GM23338 (cell line): ENCODE results near the gene ZBTB48. TPM values are rescaled to one million over a fixed set of nuclear protein-coding genes. Genes with fewer than 3 reads are reported as not detected.

Experiments
- ATAC-seq: fragments of 200-7000 bp; cut with Tn5 transposase; 3 replicates; pipeline ENCODE4 v1.9.1; 2020
- DNase-seq: peaks from one replicate; pipeline ENCODE4 v3.0.0-alpha.2; 2015; ENCODE audit warnings: low spot score
- H2AFZ ChIP-seq: fragments of 200-600 bp; sonication (generic); 2 replicates; pipeline ENCODE4 v1.8.0; 2016; ENCODE audit warnings: antibody characterized with exemption, mild to moderate bottlenecking, moderate library complexity
- H3F3A ChIP-seq: fragments of 200-600 bp; sonication (generic); replicated peaks from 2 replicates; pipeline ENCODE4 v1.8.0; 2017; ENCODE audit warnings: antibody characterized with exemption, mixed run types, low read depth
- H3K27ac ChIP-seq: fragments of 200-600 bp; sonication (generic); 2 replicates; pipeline ENCODE4 v1.6.1; 2016; ENCODE audit warnings: low read depth
- H3K27me3 ChIP-seq: fragments of 200-600 bp; sonication (generic); 2 replicates; pipeline ENCODE4 v1.8.0; 2016; ENCODE audit warnings: mild to moderate bottlenecking, mixed run types, moderate library complexity; ENCODE audit not compliant: insufficient read depth
- H3K36me3 ChIP-seq: fragments of 200-600 bp; sonication (generic); 2 replicates; pipeline ENCODE4 v1.8.0; 2016; ENCODE audit warnings: mild to moderate bottlenecking; ENCODE audit not compliant: insufficient read depth
- H3K4me1 ChIP-seq: fragments of 200-600 bp; sonication (generic); 2 replicates; pipeline ENCODE4 v1.8.0; 2016; ENCODE audit warnings: mild to moderate bottlenecking, moderate library complexity; ENCODE audit not compliant: insufficient read depth
- H3K4me2 ChIP-seq: fragments of 200-600 bp; sonication (generic); 2 replicates; pipeline ENCODE4 v1.7.1; 2017; ENCODE audit warnings: mixed run types
- H3K4me3 ChIP-seq: fragments of 200-600 bp; sonication (generic); 2 replicates; pipeline ENCODE4 v1.6.1; 2016; ENCODE audit warnings: mixed run types
- H3K79me2 ChIP-seq: fragments of 200-600 bp; sonication (generic); replicated peaks from 2 replicates; pipeline ENCODE4 v1.8.0; 2017; ENCODE audit warnings: mild to moderate bottlenecking; ENCODE audit not compliant: insufficient read depth
- H3K9me2 ChIP-seq: fragments of 200-600 bp; sonication (generic); 2 replicates; pipeline ENCODE4 v1.8.0; 2017; ENCODE audit not compliant: insufficient read depth
- H4K20me1 ChIP-seq: fragments of 200-600 bp; sonication (generic); replicated peaks from 2 replicates; pipeline ENCODE4 v1.8.0; 2017; ENCODE audit warnings: mild to moderate bottlenecking; ENCODE audit not compliant: insufficient read depth
- H3K27ac Mint-ChIP-seq: 2 replicates; pipeline ENCODE4 v1.8.0; 2020; ENCODE audit warnings: inconsistent platforms, mild to moderate bottlenecking, moderate library complexity, mixed read lengths
- H3K27me3 Mint-ChIP-seq: 3 replicates; pipeline ENCODE4 v1.8.0; 2022; ENCODE audit warnings: low read depth, mild to moderate bottlenecking, moderate library complexity, mixed read lengths, inconsistent platforms; ENCODE audit not compliant: insufficient read depth, poor library complexity
- H3K36me3 Mint-ChIP-seq: 3 replicates; pipeline ENCODE4 v1.8.0; 2021; ENCODE audit warnings: low read depth, mild to moderate bottlenecking, inconsistent platforms, moderate library complexity, mixed read lengths
- H3K4me1 Mint-ChIP-seq: 3 replicates; pipeline ENCODE4 v1.8.0; 2020; ENCODE audit warnings: mild to moderate bottlenecking, inconsistent platforms, mixed read lengths
- H3K4me3 Mint-ChIP-seq: 3 replicates; pipeline ENCODE4 v1.8.0; 2021; ENCODE audit warnings: moderate library complexity, mild to moderate bottlenecking, inconsistent platforms, mixed read lengths
- H3K9me3 Mint-ChIP-seq: 3 replicates; pipeline ENCODE4 v1.8.0; 2020; ENCODE audit warnings: moderate library complexity, mild to moderate bottlenecking, inconsistent platforms, mixed read lengths
- CREB1 ChIP-seq: fragments of 250-450 bp; sonication (Bioruptor Pico); IDR thresholded peaks from 2 replicates; pipeline ENCODE4 v1.5.0; 2020; ENCODE audit warnings: low read depth, mild to moderate bottlenecking, moderate library complexity
- EZH2phosphoT487 ChIP-seq: fragments of 200-600 bp; sonication (generic); IDR thresholded peaks from one replicate; pipeline ENCODE4 v1.8.1; 2018; ENCODE audit warnings: antibody characterized with exemption; ENCODE audit not compliant: unreplicated experiment
- JUNB ChIP-seq: IDR thresholded peaks from one replicate; pipeline ENCODE4 v1.6.1; 2016; ENCODE audit warnings: antibody characterized with exemption; ENCODE audit not compliant: unreplicated experiment
- NANOG ChIP-seq: IDR thresholded peaks from 2 replicates; pipeline ENCODE4 v1.6.1; 2016; ENCODE audit warnings: antibody characterized with exemption, borderline replicate concordance
- POLR2AphosphoS5 ChIP-seq: IDR thresholded peaks from 2 replicates; pipeline ENCODE4 v1.6.1; 2016; ENCODE audit warnings: antibody characterized with exemption, low read depth
- STAT1 ChIP-seq: IDR thresholded peaks from one replicate; pipeline ENCODE4 v1.6.1; 2016; ENCODE audit warnings: antibody characterized with exemption; ENCODE audit not compliant: unreplicated experiment
- ZNF114 ChIP-seq: fragments of 250-450 bp; sonication (Bioruptor Pico); IDR thresholded peaks from 2 replicates; pipeline ENCODE4 v1.5.0; 2020; ENCODE audit warnings: mild to moderate bottlenecking, moderate library complexity
- ZNF331 ChIP-seq: fragments of 250-450 bp; sonication (Bioruptor Pico); IDR thresholded peaks from 2 replicates; pipeline ENCODE4 v1.5.0; 2020; ENCODE audit warnings: low read depth, mild to moderate bottlenecking, moderate library complexity
- polyA plus RNA-seq: library from polyadenylated mRNA; unstranded; fragments of >200 nt; fragmentation: Nextera tagmentation; extraction: Ambion mirVana; gene quantifications from 2 replicates; pipeline ENCODE4 v1.2.1, GENCODE V29; 2016
- total RNA-seq: library from RNA; depleted of rRNA; stranded (reverse); fragments of >200 nt; shearing (Covaris generic); gene quantifications from 2 replicates; pipeline ENCODE4 v1.2.3, GENCODE V29; 2014
- TF ChIP-seq, protein P1 (sequence below), 2 experiments: fragments of 200-600 bp in 1 of 2; sonication (generic) in 1 of 2; conservative IDR thresholded peaks; 2 replicates each; pipeline versions ENCODE4 v1.5.1 to v1.6.1; 2016 to 2017; ENCODE audit warnings: antibody characterized with exemption in 2 of 2, low read depth in 2 of 2, mild to moderate bottlenecking in 2 of 2, moderate library complexity in 1 of 2
- TF ChIP-seq, protein P2 (sequence below): IDR thresholded peaks from 2 replicates; pipeline ENCODE4 v1.6.1; 2016; ENCODE audit warnings: antibody characterized with exemption

The ZBTB48 gene
- total and polyA plus RNA-seq, 2 experiments from 2014 or later: 17.3 to 25.5 TPM

DNA sequence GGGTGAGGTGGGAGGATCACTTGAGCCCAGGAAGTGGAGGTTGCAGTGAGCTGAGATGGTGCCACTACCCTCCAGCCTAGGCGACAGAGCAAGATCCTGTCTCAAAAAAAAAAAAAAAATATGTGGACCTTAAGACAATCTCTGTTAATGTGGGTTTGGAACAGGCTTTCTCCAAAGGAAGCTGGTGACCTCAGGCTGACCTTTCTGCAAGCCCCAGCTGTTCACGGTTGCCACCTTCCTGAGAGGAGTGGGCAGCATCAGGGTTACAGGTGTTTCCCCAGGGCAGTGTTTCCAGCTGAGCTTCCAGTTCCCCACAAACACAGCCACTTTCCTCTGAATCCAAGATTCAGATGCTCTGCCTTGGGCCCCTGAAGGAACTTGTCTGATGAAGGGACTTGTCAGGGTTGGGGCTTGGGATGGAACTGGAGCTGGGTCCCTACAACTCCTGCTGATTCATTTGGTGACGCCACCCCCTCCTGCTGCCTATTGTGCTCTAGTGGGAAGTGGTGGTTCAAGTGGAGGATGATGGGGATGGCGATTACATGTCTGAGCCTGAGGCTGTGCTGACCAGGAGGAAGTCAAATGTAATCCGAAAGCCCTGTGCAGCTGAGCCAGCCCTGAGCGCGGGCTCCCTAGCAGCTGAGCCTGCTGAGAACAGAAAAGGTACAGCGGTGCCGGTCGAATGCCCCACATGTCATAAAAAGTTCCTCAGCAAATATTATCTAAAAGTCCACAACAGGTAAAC is 1.9 kb downstream of the ZBTB48 start:
- H3K9me3 Mint-ChIP-seq: no peaks in the 10 kb centered on the region
- H3K36me3 Mint-ChIP-seq: peaks cover 2% of the 10 kb centered on the region; the same call in 1 of the 3 replicates
- Histone ChIP-seq H3K9me2 (no peaks in the 10 kb centered on the region), H3K4me2 (no peak overlapping the region), H3K27me3 (no peaks in the 10 kb centered on the region), H3K27ac (no peak overlapping the region), H3K79me2 (peaks cover 16% of the 10 kb centered on the region), H3K4me1 (peaks cover 13% of the 10 kb centered on the region; the same call in 1 of the 2 replicates), H2AFZ (no peak overlapping the region), H4K20me1 (peaks cover 5% of the 10 kb centered on the region; the same call in 1 of the 2 replicates), H3K36me3 (no peaks in the 10 kb centered on the region), H3K4me3 (no peak overlapping the region), H3F3A (no peaks in the 10 kb centered on the region; the same call in 1 of the 2 replicates)
- no peak overlapping the region for H3K27ac Mint-ChIP-seq
- peaks cover 20% of the 10 kb centered on the region for H3K4me1 Mint-ChIP-seq
- H3K27me3 Mint-ChIP-seq: peaks cover 10% of the 10 kb centered on the region
- ATAC-seq (no peak), DNase-seq (no peak)
- H3K4me3 Mint-ChIP-seq: peak overlapping the region; percentile 34; the same call in 2 of the 3 replicates
- TF ChIP-seq ZNF331 (CRISPR knock-in tag) (no peak), CREB1 (CRISPR knock-in tag) (no peak), NANOG (no peak), EZH2phosphoT487 (no peak), STAT1 (no peak), JUNB (no peak), ZNF114 (CRISPR knock-in tag) (no peak)
- TF ChIP-seq, protein P1, sequence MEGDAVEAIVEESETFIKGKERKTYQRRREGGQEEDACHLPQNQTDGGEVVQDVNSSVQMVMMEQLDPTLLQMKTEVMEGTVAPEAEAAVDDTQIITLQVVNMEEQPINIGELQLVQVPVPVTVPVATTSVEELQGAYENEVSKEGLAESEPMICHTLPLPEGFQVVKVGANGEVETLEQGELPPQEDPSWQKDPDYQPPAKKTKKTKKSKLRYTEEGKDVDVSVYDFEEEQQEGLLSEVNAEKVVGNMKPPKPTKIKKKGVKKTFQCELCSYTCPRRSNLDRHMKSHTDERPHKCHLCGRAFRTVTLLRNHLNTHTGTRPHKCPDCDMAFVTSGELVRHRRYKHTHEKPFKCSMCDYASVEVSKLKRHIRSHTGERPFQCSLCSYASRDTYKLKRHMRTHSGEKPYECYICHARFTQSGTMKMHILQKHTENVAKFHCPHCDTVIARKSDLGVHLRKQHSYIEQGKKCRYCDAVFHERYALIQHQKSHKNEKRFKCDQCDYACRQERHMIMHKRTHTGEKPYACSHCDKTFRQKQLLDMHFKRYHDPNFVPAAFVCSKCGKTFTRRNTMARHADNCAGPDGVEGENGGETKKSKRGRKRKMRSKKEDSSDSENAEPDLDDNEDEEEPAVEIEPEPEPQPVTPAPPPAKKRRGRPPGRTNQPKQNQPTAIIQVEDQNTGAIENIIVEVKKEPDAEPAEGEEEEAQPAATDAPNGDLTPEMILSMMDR (conservative IDR thresholded peaks at IDR 0.05; ENCODE audit: low read depth in 2 of 2): no peak
- TF ChIP-seq, protein P2, sequence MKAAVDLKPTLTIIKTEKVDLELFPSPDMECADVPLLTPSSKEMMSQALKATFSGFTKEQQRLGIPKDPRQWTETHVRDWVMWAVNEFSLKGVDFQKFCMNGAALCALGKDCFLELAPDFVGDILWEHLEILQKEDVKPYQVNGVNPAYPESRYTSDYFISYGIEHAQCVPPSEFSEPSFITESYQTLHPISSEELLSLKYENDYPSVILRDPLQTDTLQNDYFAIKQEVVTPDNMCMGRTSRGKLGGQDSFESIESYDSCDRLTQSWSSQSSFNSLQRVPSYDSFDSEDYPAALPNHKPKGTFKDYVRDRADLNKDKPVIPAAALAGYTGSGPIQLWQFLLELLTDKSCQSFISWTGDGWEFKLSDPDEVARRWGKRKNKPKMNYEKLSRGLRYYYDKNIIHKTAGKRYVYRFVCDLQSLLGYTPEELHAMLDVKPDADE: no peak

DNA sequence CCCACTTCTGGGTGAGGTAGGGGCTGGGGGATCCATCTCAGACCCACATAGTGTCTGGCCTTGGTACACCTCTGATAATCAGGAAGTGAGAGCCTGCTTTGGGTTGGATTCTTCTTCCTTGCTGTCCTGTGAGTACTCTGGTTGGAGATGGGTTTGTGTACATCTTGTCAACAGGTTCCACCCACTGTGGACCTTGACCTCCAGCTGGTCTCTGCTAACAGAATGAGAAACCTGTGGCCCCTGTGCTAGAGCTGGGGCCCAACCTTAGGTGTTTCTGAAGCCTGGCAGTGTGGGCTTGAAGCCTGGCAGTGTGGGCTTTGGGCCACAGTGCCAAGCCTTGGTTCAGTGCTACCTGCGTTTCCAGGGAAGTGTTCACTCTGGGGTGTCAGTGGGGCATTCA is 2.6 kb downstream of the ZBTB48 start:
- H3K4me1 ChIP-seq: peaks cover 13% of the 10 kb centered on the region; the same call in 1 of the 2 replicates
- no peak overlapping the region for H3K4me3 ChIP-seq
- Mint-ChIP-seq H3K4me3 (peak overlapping the region; percentile 14; the same call in 2 of the 3 replicates), H3K27ac (no peak overlapping the region), H3K4me1 (peaks cover 20% of the 10 kb centered on the region), H3K27me3 (peaks cover 10% of the 10 kb centered on the region), H3K9me3 (no peaks in the 10 kb centered on the region), H3K36me3 (peaks cover 2% of the 10 kb centered on the region; the same call in 1 of the 3 replicates)
- no peaks in the 10 kb centered on the region for H3K27me3 ChIP-seq
- no peak for DNase-seq
- H2AFZ ChIP-seq: no peak overlapping the region
- ATAC-seq: no peak
- no peak overlapping the region for H3K4me2 ChIP-seq
- TF ChIP-seq EZH2phosphoT487 (no peak), JUNB (no peak), ZNF114 (CRISPR knock-in tag) (no peak), STAT1 (no peak), POLR2AphosphoS5 (no peak)
- H3F3A ChIP-seq: no peaks in the 10 kb centered on the region; the same call in 1 of the 2 replicates
- H3K27ac ChIP-seq: no peak overlapping the region
- peaks cover 5% of the 10 kb centered on the region; the same call in 1 of the 2 replicates for H4K20me1 ChIP-seq
- H3K36me3 ChIP-seq: no peaks in the 10 kb centered on the region
- H3K79me2 ChIP-seq: peaks cover 16% of the 10 kb centered on the region
- no peaks in the 10 kb centered on the region for H3K9me2 ChIP-seq
